B cell (primary cell): Measurements from ENCODE around the gene ATXN1. TPM values are rescaled to one million over a fixed set of nuclear protein-coding genes. Genes with fewer than 3 reads are reported as not detected.

Source experiments
- ATAC-seq: fragments of 200-7000 bp; cut with Tn5 transposase; one replicate; pipeline ENCODE4 v1.10.0; 2021; ENCODE audit warnings: low read depth, mild to moderate bottlenecking, moderate number of reproducible peaks, moderate library complexity
- CTCF ChIA-PET: fragments of 350-600 bp; sonication (Branson Sonifier 250); formaldehyde crosslinking; loops from one replicate; lab custom pipeline; 2021; ENCODE audit warnings: antibody characterized with exemption, inconsistent platforms; lab: Charles Lee
- POLR2A ChIA-PET: fragments of 350-600 bp; sonication (Branson Sonifier 250); formaldehyde crosslinking; loops from one replicate; lab custom pipeline; 2021; ENCODE audit warnings: antibody characterized with exemption; lab: Charles Lee
- DNase-seq: peaks from one replicate; pipeline ENCODE4 v3.0.0; 2013
- H2AFZ ChIP-seq: 2 replicates; pipeline ENCODE4 v1.6.1; 2012; ENCODE audit warnings: mild to moderate bottlenecking, low read depth, low read length; ENCODE audit not compliant: insufficient read depth, poor library complexity, severe bottlenecking
- H3K27ac ChIP-seq, 2 donors: 1 replicate in 1 of 2; 2 replicates in 1 of 2; pipeline ENCODE4 v1.5.1; 2012 to 2013; ENCODE audit warnings: low read length in 2 of 2, mild to moderate bottlenecking in 2 of 2, moderate library complexity in 1 of 2
- H3K27me3 ChIP-seq, 4 experiments: fragments of 200-600 bp in 1 of 4; sonication (generic) in 1 of 4; replicated peaks in 1 of 4; 1 replicate in 2 of 4; 2 replicates in 2 of 4; pipeline versions ENCODE4 v1.6.1 to v1.7.0; 2013 to 2016; ENCODE audit warnings: low read length in 3 of 4, mild to moderate bottlenecking in 2 of 4, mixed read lengths in 1 of 4, moderate library complexity in 1 of 4; ENCODE audit not compliant: insufficient read depth in 4 of 4, control insufficient read depth in 3 of 4; ENCODE audit errors: control extremely low read depth in 1 of 4
- H3K36me3 ChIP-seq, 2 experiments: replicated peaks in 1 of 2; 1 replicate in 1 of 2; 2 replicates in 1 of 2; pipeline versions ENCODE4 v1.6.1 to v1.7.1; 2013; ENCODE audit warnings: low read length in 1 of 2; ENCODE audit not compliant: insufficient read depth in 2 of 2, control insufficient read depth in 1 of 2; ENCODE audit errors: control extremely low read depth in 1 of 2, extremely low read depth in 1 of 2
- H3K4me1 ChIP-seq, 2 donors: fragments of 200-600 bp in 1 of 2; sonication (generic) in 1 of 2; 1 replicate in 1 of 2; 2 replicates in 1 of 2; pipeline versions ENCODE4 v1.5.1 to v1.6.1; 2013 to 2017; ENCODE audit warnings: low read length in 2 of 2; ENCODE audit not compliant: control insufficient read depth in 2 of 2, insufficient read depth in 2 of 2
- H3K4me2 ChIP-seq: replicated peaks from 2 replicates; pipeline ENCODE3; 2012; ENCODE audit warnings: mild to moderate bottlenecking, low read depth, low read length; ENCODE audit not compliant: poor library complexity, severe bottlenecking
- H3K4me3 ChIP-seq, 5 experiments: fragments of 200-600 bp in 1 of 5; sonication (generic) in 1 of 5; 1 replicate in 3 of 5; 2 replicates in 2 of 5; pipeline versions ENCODE4 v1.5.1 to v1.7.0; 2011 to 2016; ENCODE audit warnings: low read length in 4 of 5, mild to moderate bottlenecking in 4 of 5, low read depth in 2 of 5, control low read depth in 1 of 5, moderate library complexity in 1 of 5; ENCODE audit not compliant: insufficient read depth in 1 of 5; ENCODE audit errors: control extremely low read depth in 1 of 5, extremely low read depth in 1 of 5
- H3K79me2 ChIP-seq: fragments of 200-600 bp; sonication (generic); one replicate; pipeline ENCODE4 v1.6.0; 2016; ENCODE audit warnings: low read length; ENCODE audit not compliant: control insufficient read depth, insufficient read depth
- H3K9ac ChIP-seq: fragments of 200-600 bp; sonication (generic); 2 replicates; pipeline ENCODE4 v1.6.1; 2017; ENCODE audit warnings: mild to moderate bottlenecking, low read length, moderate library complexity
- H3K9me3 ChIP-seq, 3 donors: one replicate each; pipeline versions ENCODE4 v1.6.1 to v1.7.1; 2013; ENCODE audit warnings: low read length in 2 of 3; ENCODE audit not compliant: control insufficient read depth in 2 of 3, insufficient read depth in 1 of 3; ENCODE audit errors: control extremely low read depth in 1 of 3
- H4K20me1 ChIP-seq: 2 replicates; pipeline ENCODE4 v1.6.0; 2012; ENCODE audit warnings: mild to moderate bottlenecking, low read length; ENCODE audit not compliant: insufficient read depth, control insufficient read depth, poor library complexity, severe bottlenecking
- H3K27ac Mint-ChIP-seq: one replicate; pipeline ENCODE4 v1.8.0; 2021; ENCODE audit warnings: mixed read lengths
- H3K27me3 Mint-ChIP-seq: one replicate; pipeline ENCODE4 v1.8.0; 2021; ENCODE audit warnings: mixed read lengths
- H3K4me1 Mint-ChIP-seq: one replicate; pipeline ENCODE4 v1.8.0; 2021; ENCODE audit warnings: mixed read lengths
- H3K4me3 Mint-ChIP-seq: one replicate; pipeline ENCODE4 v1.8.0; 2021; ENCODE audit warnings: mixed read lengths
- H3K9me3 Mint-ChIP-seq: one replicate; pipeline ENCODE4 v1.8.0; 2022; ENCODE audit warnings: mixed read lengths; ENCODE audit not compliant: insufficient read depth
- CTCF ChIP-seq: fragments of 200-600 bp; IDR thresholded peaks from one replicate; pipeline ENCODE4 v1.8.0; 2022; ENCODE audit warnings: antibody characterized with exemption, mild to moderate bottlenecking
- EZH2 ChIP-seq: IDR thresholded peaks from 2 replicates; pipeline ENCODE4 v1.6.1; 2012; ENCODE audit warnings: borderline replicate concordance, low read depth, mild to moderate bottlenecking, moderate library complexity, low read length; ENCODE audit not compliant: insufficient read depth, poor library complexity, severe bottlenecking
- WGBS: methylation state at CpG from one replicate; pipeline ENCODE4 v1.1.5; 2013; ENCODE audit warnings: missing lambda C conversion rate; ENCODE audit not compliant: insufficient coverage; 5-methylcytosine and 5-hydroxymethylcytosine counted together
- intact Hi-C: fragments of 100-400 bp; cut with micrococcal nuclease; formaldehyde crosslinking; loops from one replicate; pipeline ENCODE4 v1.10.0; 2022
- polyA plus RNA-seq: library from polyadenylated mRNA; depleted of rRNA; stranded (reverse); fragments of >200 nt; gene quantifications from 2 replicates; pipeline ENCODE4 v1.2.3, GENCODE V29; 2012
- total RNA-seq, 2 donors: library from RNA; stranded (reverse); fragments of 120-200 nt in 1 of 2; gene quantifications; 1 replicate in 1 of 2; 2 replicates in 1 of 2; pipeline versions ENCODE4 v1.2.3 to v1.2.4, GENCODE V29; 2013 to 2022

The ATXN1 gene
- total and polyA plus RNA-seq, 2 donors (not counting 1 experiment from before 2014, with no cell fraction given): 5.7 to 63.8 TPM

- Histone ChIP-seq H4K20me1 (no peaks in the 10 kb centered on the region), H3K9ac (peak overlapping the region; percentile 27), H3K4me3 (peak overlapping the region in 1 of 5 experiments; percentile 33), H2AFZ (peak overlapping the region; percentile 24), H3K79me2 (no peaks in the 10 kb centered on the region), H3K27ac (peak overlapping the region; percentile 6 to 23), H3K36me3 (no peaks in the 10 kb centered on the region), H3K4me1 (peaks cover 17 to 34% of the 10 kb centered on the region in 2 donors), H3K4me2 (peak overlapping the region; percentile 58), H3K27me3 (no peaks in the 10 kb centered on the region), H3K9me3 (no peaks in the 10 kb centered on the region)
- Mint-ChIP-seq H3K27me3 (no peaks in the 10 kb centered on the region), H3K4me3 (peak overlapping the region; percentile 53), H3K4me1 (peaks cover 44% of the 10 kb centered on the region), H3K27ac (peak overlapping the region; percentile 62), H3K9me3 (no peaks in the 10 kb centered on the region)
- peak; percentile 52 for DNase-seq
- TF ChIP-seq CTCF: no peak
- TF ChIP-seq EZH2: no peak
- intact Hi-C loops: no loop called here
- POLR2A ChIA-PET: interaction anchor here (0.8 kb wide), 1 partner anchor 441 kb away, joined by 3 read pairs; the partner anchor contains the start of gene ATXN1
- CTCF ChIA-PET: interaction anchor here (1.0 to 9.2 kb wide), 4 partner anchors 11 to 451 kb away, joined by 4 to 87 read pairs (median 14); no protein-coding TSS in a partner anchor
- 28% methylated on average over 7 of the region's 16 CpGs for WGBS
- ATAC-seq: peak; percentile 57
These were observed 441.3 kb downstream of the ATXN1 start for GRCh38 chr6:16319813-16320532.
